ENCODE data around the gene SLFN5. TPM values are rescaled to one million over a fixed set of nuclear protein-coding genes. Genes with fewer than 3 reads are reported as not detected.
"Not testable (repeated sequence)": the region's sequence is repeated elsewhere in the genome, so short reads cannot be mapped to it uniquely, and the experiment has no call there.

The SLFN5 gene
- total RNA-seq, 4 donors from 2014 or later: 6.8 to 35.5 (median 11.4) TPM

DNA sequence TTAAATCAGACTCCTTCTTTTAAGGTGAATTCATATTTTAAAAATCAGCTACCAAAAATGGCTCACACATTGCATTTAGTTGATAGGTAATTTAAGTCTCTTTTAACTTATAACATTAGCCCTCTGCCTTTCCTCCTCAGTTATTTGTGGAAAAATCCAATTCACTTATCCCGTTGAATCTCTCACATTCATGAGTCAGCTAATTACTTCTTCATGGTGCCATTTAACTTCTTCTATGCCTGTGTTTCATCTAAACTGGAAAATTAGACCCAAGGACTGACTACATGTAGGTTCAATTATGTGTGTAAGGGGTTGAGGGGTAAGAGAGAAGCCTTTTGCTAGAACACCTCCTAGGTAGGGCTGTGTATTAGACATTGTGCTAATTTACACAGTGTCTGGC is 18.4 kb upstream of the SLFN5 start:
- H3K36me3 ChIP-seq: no peaks in the 10 kb centered on the region
- no peak overlapping the region for H3K4me3 ChIP-seq
- no peaks in the 10 kb centered on the region for H3K27me3 ChIP-seq
- no peaks in the 10 kb centered on the region for H3K4me1 ChIP-seq
- TF ChIP-seq POLR2A (IDR thresholded peaks at IDR 0.05): no peak
- TF ChIP-seq, protein P1, sequence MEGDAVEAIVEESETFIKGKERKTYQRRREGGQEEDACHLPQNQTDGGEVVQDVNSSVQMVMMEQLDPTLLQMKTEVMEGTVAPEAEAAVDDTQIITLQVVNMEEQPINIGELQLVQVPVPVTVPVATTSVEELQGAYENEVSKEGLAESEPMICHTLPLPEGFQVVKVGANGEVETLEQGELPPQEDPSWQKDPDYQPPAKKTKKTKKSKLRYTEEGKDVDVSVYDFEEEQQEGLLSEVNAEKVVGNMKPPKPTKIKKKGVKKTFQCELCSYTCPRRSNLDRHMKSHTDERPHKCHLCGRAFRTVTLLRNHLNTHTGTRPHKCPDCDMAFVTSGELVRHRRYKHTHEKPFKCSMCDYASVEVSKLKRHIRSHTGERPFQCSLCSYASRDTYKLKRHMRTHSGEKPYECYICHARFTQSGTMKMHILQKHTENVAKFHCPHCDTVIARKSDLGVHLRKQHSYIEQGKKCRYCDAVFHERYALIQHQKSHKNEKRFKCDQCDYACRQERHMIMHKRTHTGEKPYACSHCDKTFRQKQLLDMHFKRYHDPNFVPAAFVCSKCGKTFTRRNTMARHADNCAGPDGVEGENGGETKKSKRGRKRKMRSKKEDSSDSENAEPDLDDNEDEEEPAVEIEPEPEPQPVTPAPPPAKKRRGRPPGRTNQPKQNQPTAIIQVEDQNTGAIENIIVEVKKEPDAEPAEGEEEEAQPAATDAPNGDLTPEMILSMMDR (IDR thresholded peaks at IDR 0.05): no peak
- H3K9me3 ChIP-seq: peaks cover 0 to 6% (median 0%) of the 10 kb centered on the region in 4 donors
- no peak for DNase-seq
- H3K27ac ChIP-seq: no peak overlapping the region

DNA sequence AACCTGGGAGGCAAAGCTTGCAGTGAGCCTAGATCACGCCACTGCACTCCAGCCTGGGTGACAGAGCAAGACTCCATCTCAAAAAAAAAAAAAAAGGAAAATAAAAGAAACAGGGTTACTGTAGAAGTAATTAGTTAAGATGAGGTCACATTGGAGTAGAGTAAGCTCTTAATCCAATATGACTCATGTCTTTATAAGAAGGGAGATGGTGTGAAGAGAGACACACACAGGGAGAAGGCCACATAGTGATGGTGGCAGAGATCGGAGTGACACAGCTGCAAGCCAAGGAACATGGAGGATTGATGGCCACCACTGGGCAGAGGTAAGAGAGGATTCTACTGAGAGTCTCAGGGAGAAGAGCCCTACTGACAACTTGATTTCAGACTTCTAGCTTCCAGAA is 15.3 kb upstream of the SLFN5 start:
- TF ChIP-seq, protein P1 (IDR thresholded peaks at IDR 0.05): no peak
- no peak for TF ChIP-seq POLR2A (IDR thresholded peaks at IDR 0.05)
- Histone ChIP-seq H3K36me3 (no peaks in the 10 kb centered on the region), H3K27me3 (no peaks in the 10 kb centered on the region), H3K27ac (no peak overlapping the region), H3K9me3 (peaks cover 0 to 4% (median 0%) of the 10 kb centered on the region in 4 donors), H3K4me1 (no peaks in the 10 kb centered on the region), H3K4me3 (no peak overlapping the region)
- DNase-seq: no peak

DNA sequence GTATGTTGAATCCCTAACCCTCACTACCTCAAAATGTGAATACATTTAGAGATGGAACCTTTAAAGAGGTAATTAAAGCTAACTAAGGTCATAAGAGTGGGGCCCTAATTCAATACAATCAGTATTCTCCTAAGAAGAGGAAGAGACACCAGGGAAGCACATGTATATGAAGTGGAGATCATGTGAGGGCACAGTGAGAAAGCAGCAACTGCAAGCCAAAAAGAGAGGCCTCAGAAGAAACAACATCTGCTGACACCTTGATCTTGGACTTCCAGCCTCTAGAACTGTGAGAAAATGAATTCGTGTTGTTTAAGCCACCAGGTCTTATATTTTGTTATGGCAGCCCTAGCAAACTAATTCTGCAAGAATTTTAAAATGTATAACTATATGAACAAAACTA is 13.2 kb upstream of the SLFN5 start:
- H3K27me3 ChIP-seq: no peaks in the 10 kb centered on the region
- no peak overlapping the region for H3K4me3 ChIP-seq
- no peaks in the 10 kb centered on the region for H3K9me3 ChIP-seq
- no peak overlapping the region for H3K27ac ChIP-seq
- no peaks in the 10 kb centered on the region for H3K36me3 ChIP-seq
- no peak for DNase-seq
- no peaks in the 10 kb centered on the region for H3K4me1 ChIP-seq
- TF ChIP-seq POLR2A (IDR thresholded peaks at IDR 0.05): no peak
- TF ChIP-seq, protein P1 (IDR thresholded peaks at IDR 0.05): no peak

DNA sequence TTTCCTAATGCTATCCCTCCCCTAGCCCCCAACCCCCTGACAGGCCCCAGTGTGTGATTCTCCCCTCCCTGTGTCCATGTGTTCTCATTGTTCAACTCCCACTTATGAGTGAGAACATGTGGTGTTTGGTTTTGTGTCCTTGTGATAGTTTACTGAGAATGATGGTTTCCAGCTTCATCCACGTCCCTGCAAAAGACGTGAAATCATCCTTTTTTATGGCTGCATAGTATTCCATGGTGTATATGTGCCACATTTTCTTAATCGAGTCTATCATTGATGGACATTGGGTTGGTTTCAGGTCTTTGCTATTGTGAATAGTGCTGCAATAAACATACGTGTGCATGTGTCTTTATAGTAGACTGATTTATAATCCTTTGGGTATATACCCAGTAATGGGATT is 8.6 kb upstream of the SLFN5 start:
- not testable (repeated sequence) for H3K4me3 ChIP-seq, H3K4me1 ChIP-seq, H3K9me3 ChIP-seq, DNase-seq, H3K36me3 ChIP-seq, H3K27ac ChIP-seq, H3K27me3 ChIP-seq

DNA sequence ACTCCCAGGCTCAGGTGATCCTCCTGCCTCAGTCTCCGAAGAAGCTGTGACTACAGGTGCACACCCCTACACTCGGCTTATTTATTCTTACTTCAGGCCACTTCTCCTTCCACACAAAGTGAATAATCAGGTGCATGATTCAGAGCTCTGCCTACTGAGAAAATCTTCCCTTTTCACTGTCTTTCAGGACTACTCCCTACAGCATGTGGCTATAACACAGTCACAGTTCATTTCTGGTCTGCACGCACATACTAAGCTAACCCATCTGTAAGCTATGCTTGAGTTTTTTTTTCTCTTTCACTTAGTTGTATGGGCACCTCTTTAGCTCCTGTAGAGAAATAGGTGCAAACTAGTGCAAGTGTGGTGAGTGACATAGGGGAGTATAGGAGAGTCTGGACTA is 7.6 kb upstream of the SLFN5 start:
- no peaks in the 10 kb centered on the region for H3K4me1 ChIP-seq
- no peaks in the 10 kb centered on the region for H3K27me3 ChIP-seq
- H3K4me3 ChIP-seq: no peak overlapping the region
- no peak for DNase-seq
- H3K27ac ChIP-seq: no peak overlapping the region
- H3K9me3 ChIP-seq: no peaks in the 10 kb centered on the region
- TF ChIP-seq, protein P1 (IDR thresholded peaks at IDR 0.05): no peak
- TF ChIP-seq POLR2A (IDR thresholded peaks at IDR 0.05): no peak
- no peaks in the 10 kb centered on the region for H3K36me3 ChIP-seq

DNA sequence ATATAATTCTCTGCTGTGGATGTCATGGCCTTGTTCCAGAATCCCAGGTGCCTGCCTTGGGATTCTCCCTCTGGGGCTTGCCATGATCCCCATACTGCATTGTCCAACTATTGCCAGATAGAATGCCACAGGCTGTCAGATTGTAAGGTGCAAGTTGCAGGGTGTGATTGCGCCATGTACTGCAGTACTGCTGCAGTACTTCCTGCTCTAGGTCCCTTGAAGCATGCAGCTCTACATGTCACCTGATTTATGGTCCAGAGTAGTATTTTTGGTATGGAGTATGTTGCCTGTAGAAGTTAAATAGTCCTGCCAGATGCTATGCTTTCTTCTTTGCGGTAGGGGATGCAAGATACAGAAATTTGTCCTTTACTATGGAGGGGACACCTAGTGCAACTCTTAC is 7.0 kb upstream of the SLFN5 start:
- no peaks in the 10 kb centered on the region for H3K4me1 ChIP-seq
- DNase-seq: no peak
- no peak for TF ChIP-seq POLR2A (IDR thresholded peaks at IDR 0.05)
- TF ChIP-seq, protein P1 (IDR thresholded peaks at IDR 0.05): no peak
- no peaks in the 10 kb centered on the region for H3K36me3 ChIP-seq
- H3K27ac ChIP-seq: no peak overlapping the region
- no peak overlapping the region for H3K4me3 ChIP-seq
- no peaks in the 10 kb centered on the region for H3K27me3 ChIP-seq
- no peaks in the 10 kb centered on the region for H3K9me3 ChIP-seq
